Neuronal stem cell (in vitro differentiated cells): ENCODE data around the gene SFXN5.

Experiments used
- DNase-seq: peaks from one replicate; pipeline ENCODE4 v3.0.0-alpha.2; 2013; ENCODE audit warnings: low spot score
- H2AFZ ChIP-seq: one replicate; pipeline ENCODE4 v1.6.1; 2013; ENCODE audit warnings: mild to moderate bottlenecking, low read length, inconsistent platforms
- H2AK5ac ChIP-seq: 2 replicates; pipeline ENCODE4 v1.6.1; 2013; ENCODE audit warnings: low read depth, mild to moderate bottlenecking, inconsistent platforms, low read length, moderate library complexity, mixed read lengths
- H2BK120ac ChIP-seq: 2 replicates; pipeline ENCODE4 v1.6.1; 2013; ENCODE audit warnings: low read depth, mild to moderate bottlenecking, inconsistent platforms, low read length, moderate library complexity, mixed read lengths
- H2BK12ac ChIP-seq: one replicate; pipeline ENCODE4 v1.6.1; 2013; ENCODE audit warnings: low read length, inconsistent platforms
- H2BK15ac ChIP-seq: 2 replicates; pipeline ENCODE4 v1.6.1; 2013; ENCODE audit warnings: mild to moderate bottlenecking, low read length, inconsistent platforms, mixed read lengths
- H2BK5ac ChIP-seq: one replicate; pipeline ENCODE4 v1.6.1; 2013; ENCODE audit warnings: inconsistent platforms, mild to moderate bottlenecking, low read length, moderate library complexity
- H3K14ac ChIP-seq: one replicate; pipeline ENCODE4 v1.6.1; 2013; ENCODE audit warnings: low read length, inconsistent platforms
- H3K18ac ChIP-seq: 2 replicates; pipeline ENCODE4 v1.6.1; 2013; ENCODE audit warnings: low read length, inconsistent platforms
- H3K23ac ChIP-seq: 2 replicates; pipeline ENCODE4 v1.6.1; 2013; ENCODE audit warnings: low read depth, mild to moderate bottlenecking, mixed read lengths, low read length, inconsistent platforms; ENCODE audit not compliant: poor library complexity
- H3K27ac ChIP-seq: replicated peaks from 3 replicates; pipeline ENCODE4 v1.5.1; 2013; ENCODE audit warnings: low read length, inconsistent platforms
- H3K27me3 ChIP-seq, 3 experiments: 2 replicates each; pipeline ENCODE4 v1.6.1; 2013; ENCODE audit warnings: low read length in 3 of 3, mild to moderate bottlenecking in 2 of 3, inconsistent platforms in 1 of 3, low read depth in 1 of 3, mixed read lengths in 1 of 3, moderate library complexity in 1 of 3; ENCODE audit not compliant: control insufficient read depth in 3 of 3, insufficient read depth in 3 of 3
- H3K36me3 ChIP-seq, 2 donors: replicated peaks in 1 of 2; 2 replicates each; pipeline ENCODE4 v1.6.1; 2013; ENCODE audit warnings: low read length in 2 of 2; ENCODE audit not compliant: control insufficient read depth in 2 of 2, insufficient read depth in 2 of 2
- H3K4ac ChIP-seq: 2 replicates; pipeline ENCODE4 v1.6.1; 2013; ENCODE audit warnings: inconsistent platforms, mild to moderate bottlenecking, low read length, moderate library complexity
- H3K4me1 ChIP-seq, 2 donors: 1 replicate in 1 of 2; 2 replicates in 1 of 2; pipeline ENCODE4 v1.6.1; 2013; ENCODE audit warnings: low read length in 2 of 2, low read depth in 1 of 2; ENCODE audit not compliant: control insufficient read depth in 2 of 2, insufficient read depth in 1 of 2
- H3K4me2 ChIP-seq: one replicate; pipeline ENCODE4 v1.6.1; 2013; ENCODE audit warnings: mild to moderate bottlenecking, low read length, inconsistent platforms; ENCODE audit not compliant: insufficient read depth, poor library complexity, severe bottlenecking
- H3K4me3 ChIP-seq, 2 donors: 2 replicates each; pipeline ENCODE4 v1.5.1; 2013; ENCODE audit warnings: low read length in 2 of 2, mild to moderate bottlenecking in 2 of 2, inconsistent platforms in 1 of 2, moderate library complexity in 1 of 2
- H3K79me1 ChIP-seq: one replicate; pipeline ENCODE4 v1.6.1; 2013; ENCODE audit warnings: low read depth, mild to moderate bottlenecking, inconsistent platforms, low read length, moderate library complexity
- H3K9ac ChIP-seq: one replicate; pipeline ENCODE4 v1.6.1; 2013; ENCODE audit warnings: mild to moderate bottlenecking, low read depth, low read length, inconsistent platforms; ENCODE audit not compliant: poor library complexity
- H3K9me3 ChIP-seq, 2 donors: replicated peaks in 1 of 2; 2 replicates each; pipeline versions ENCODE3 to v1.6.1; 2013; ENCODE audit warnings: low read length in 2 of 2, mild to moderate bottlenecking in 2 of 2, inconsistent platforms in 1 of 2, low read depth in 1 of 2, mixed read lengths in 1 of 2, moderate library complexity in 1 of 2; ENCODE audit not compliant: control insufficient read depth in 2 of 2, insufficient read depth in 1 of 2
- H4K8ac ChIP-seq: one replicate; pipeline ENCODE4 v1.6.1; 2013; ENCODE audit warnings: low read depth, mild to moderate bottlenecking, inconsistent platforms, low read length, moderate library complexity
- H4K91ac ChIP-seq: one replicate; pipeline ENCODE4 v1.6.1; 2013; ENCODE audit warnings: low read length, low read depth, mild to moderate bottlenecking, inconsistent platforms; ENCODE audit not compliant: poor library complexity
- WGBS, 2 donors: extraction: QIAGEN DNeasy Blood & Tissue Kit; methylation state at CpG; one replicate each; pipeline ENCODE4 v1.1.7; 2013; ENCODE audit warnings: missing lambda C conversion rate in 2 of 2, mixed read lengths in 1 of 2; ENCODE audit not compliant: insufficient read length in 2 of 2, insufficient replicate concordance in 1 of 2; ENCODE audit errors: extremely low coverage in 2 of 2; 5-methylcytosine and 5-hydroxymethylcytosine counted together

The SFXN5 gene

GRCh38 chr2:73072416-73072815 is 904 bp upstream of the SFXN5 start:
- no peak overlapping the region for H3K4ac ChIP-seq
- no peak overlapping the region for H3K27ac ChIP-seq
- no peak overlapping the region for H2BK120ac ChIP-seq
- no peak overlapping the region for H3K4me2 ChIP-seq
- H3K23ac ChIP-seq = no peak overlapping the region
- H3K4me3 ChIP-seq = peak overlapping the region in 1 of 2 donors; percentile 77
- H3K4me1 ChIP-seq = peaks cover 8 to 12% of the 10 kb centered on the region in 2 donors
- H3K27me3 ChIP-seq = peaks cover 0 to 24% (median 8%) of the 10 kb centered on the region in 3 experiments
- no peak overlapping the region for H2BK15ac ChIP-seq
- no peak overlapping the region for H3K9ac ChIP-seq
- no peaks in the 10 kb centered on the region for H3K79me1 ChIP-seq
- no peaks in the 10 kb centered on the region for H3K9me3 ChIP-seq
- H3K36me3 ChIP-seq = no peaks in the 10 kb centered on the region
- WGBS, 2 donors = no CpG with 5 or more reads among the region's 1 CpG
- DNase-seq = no peak
- H2AFZ ChIP-seq = peak overlapping the region; percentile 100
- no peak overlapping the region for H2AK5ac ChIP-seq
- H3K18ac ChIP-seq = no peak overlapping the region
- no peak overlapping the region for H2BK12ac ChIP-seq
- H4K8ac ChIP-seq = no peak overlapping the region
- H4K91ac ChIP-seq = no peak overlapping the region
- no peak overlapping the region for H3K14ac ChIP-seq
- H2BK5ac ChIP-seq = no peak overlapping the region

- Histone ChIP-seq H3K27me3 (peaks cover 0 to 24% (median 8%) of the 10 kb centered on the region in 3 experiments), H3K9ac (peak overlapping the region; percentile 83), H3K4ac (peak overlapping the region; percentile 0), H3K4me2 (peak overlapping the region; percentile 96), H2BK5ac (no peak overlapping the region), H4K91ac (no peak overlapping the region), H2BK12ac (no peak overlapping the region), H3K18ac (peak overlapping the region; percentile 97), H2AK5ac (no peak overlapping the region), H3K14ac (no peak overlapping the region), H3K4me3 (peak overlapping the region; percentile 77 to 87), H3K9me3 (no peaks in the 10 kb centered on the region), H4K8ac (no peak overlapping the region), H3K27ac (no peak overlapping the region), H2AFZ (peak overlapping the region; percentile 100), H3K4me1 (peaks cover 7 to 12% of the 10 kb centered on the region in 2 donors), H2BK15ac (no peak overlapping the region), H3K36me3 (no peaks in the 10 kb centered on the region), H3K79me1 (no peaks in the 10 kb centered on the region), H3K23ac (peak overlapping the region; percentile 94), H2BK120ac (peak overlapping the region; percentile 37)
- no CpG with 5 or more reads among the region's 11 CpGs for WGBS, 2 donors
- DNase-seq = no peak
Observed at GRCh38 chr2:73072129-73072395, 550 bp upstream of the SFXN5 start.

GRCh38 chr2:73070643-73071359 is 711 bp downstream of the SFXN5 start:
- Histone ChIP-seq H4K91ac (no peak overlapping the region), H3K4me3 (peak overlapping the region; percentile 77 to 93), H3K36me3 (peaks cover 0 to 2% of the 10 kb centered on the region in 2 donors), H2AFZ (peak overlapping the region; percentile 100), H2BK5ac (peak overlapping the region; percentile 89), H3K27ac (no peak overlapping the region), H2BK12ac (no peak overlapping the region), H3K18ac (peak overlapping the region; percentile 84), H3K9me3 (no peaks in the 10 kb centered on the region), H3K79me1 (no peaks in the 10 kb centered on the region), H4K8ac (no peak overlapping the region), H2BK120ac (no peak overlapping the region), H3K4me2 (peak overlapping the region; percentile 96), H3K14ac (peak overlapping the region; percentile 89), H3K4me1 (peaks cover 7 to 12% of the 10 kb centered on the region in 2 donors), H3K27me3 (peaks cover 0 to 24% (median 0%) of the 10 kb centered on the region in 3 experiments), H2AK5ac (peak overlapping the region; percentile 30), H3K23ac (peak overlapping the region; percentile 94), H3K9ac (peak overlapping the region; percentile 88), H3K4ac (no peak overlapping the region), H2BK15ac (no peak overlapping the region)
- WGBS, 2 donors = no CpG with 5 or more reads among the region's 83 CpGs
- peak; percentile 42 for DNase-seq

- Histone ChIP-seq H3K18ac (peak overlapping the region; percentile 51), H3K4me1 (peaks cover 7 to 12% of the 10 kb centered on the region in 2 donors), H3K27ac (no peak overlapping the region), H2BK5ac (peak overlapping the region; percentile 89), H2AFZ (peak overlapping the region; percentile 100), H3K9ac (no peak overlapping the region), H3K23ac (no peak overlapping the region), H2BK12ac (no peak overlapping the region), H2AK5ac (no peak overlapping the region), H2BK15ac (no peak overlapping the region), H3K9me3 (no peaks in the 10 kb centered on the region), H3K4me3 (peak overlapping the region; percentile 77 to 93), H4K91ac (no peak overlapping the region), H3K36me3 (peaks cover 0 to 3% of the 10 kb centered on the region in 2 donors), H2BK120ac (no peak overlapping the region), H3K4ac (no peak overlapping the region), H3K4me2 (peak overlapping the region; percentile 96), H3K14ac (no peak overlapping the region), H3K79me1 (no peaks in the 10 kb centered on the region), H4K8ac (no peak overlapping the region), H3K27me3 (peaks cover 0 to 24% (median 0%) of the 10 kb centered on the region in 3 experiments)
- WGBS, 2 donors = no CpG with 5 or more reads among the region's 29 CpGs
- no peak for DNase-seq
Observed at GRCh38 chr2:73069855-73070642, 1.5 kb downstream of the SFXN5 start.
